ENCODE measurements around the gene ANAPC13.

ANAPC13 gene

GRCh38 chr3:134430950-134431445 lies 54.8 kb downstream of the ANAPC13 start:
- DNase-seq (ENCODE audit: extremely low spot score), result no peak
- no peak for TF ChIP-seq CTCF (IDR thresholded peaks at IDR 0.05; ENCODE audit: control extremely low read depth, extremely low read depth, low read depth, missing control alignments)
- ChIA-PET CTCF (no interaction called here), POLR2A (no interaction called here)

GRCh38 chr3:134430174-134430573 lies 55.6 kb downstream of the ANAPC13 start:
- ChIA-PET CTCF (interaction anchor here (1.4 kb wide), 1 partner anchor 22 kb away, joined by 3 read pairs; no protein-coding TSS in a partner anchor), POLR2A (no interaction called here)

GRCh38 chr3:134428401-134428800 lies 57.4 kb downstream of the ANAPC13 start:
- POLR2A ChIA-PET, result no interaction called here
- DNase-seq (ENCODE audit: extremely low spot score), result no peak
- TF ChIP-seq CTCF (IDR thresholded peaks at IDR 0.05; ENCODE audit: control extremely low read depth, extremely low read depth, low read depth, missing control alignments), result no peak
- CTCF ChIA-PET, result interaction anchor here (1.4 kb wide), 1 partner anchor 9 kb away, joined by 3 read pairs; no protein-coding TSS in a partner anchor

More at GRCh38 chr3:134430174-134430573, 55.6 kb downstream of the ANAPC13 start:
- no peak for DNase-seq (ENCODE audit: extremely low spot score)
- TF ChIP-seq CTCF (IDR thresholded peaks at IDR 0.05; ENCODE audit: control extremely low read depth, extremely low read depth, low read depth, missing control alignments), result no peak
